ENCODE measurements around the gene CMSS1.

GRCh38 chr3:99990179-99990578 is 172.5 kb downstream of the CMSS1 start:
- TF ChIP-seq YY1 (tag by site-specific recombination; IDR thresholded peaks at IDR 0.05) (no peak), ZNF311 (tag by site-specific recombination; IDR thresholded peaks at IDR 0.05; ENCODE audit: borderline replicate concordance) (no peak), CTCF (tag by site-specific recombination; IDR thresholded peaks at IDR 0.05) (no peak), ZNF214 (tag by site-specific recombination; IDR thresholded peaks at IDR 0.05; ENCODE audit: borderline replicate concordance) (no peak), ZNF398 (tag by site-specific recombination; IDR thresholded peaks at IDR 0.05) (no peak), ZNF600 (tag by site-specific recombination; IDR thresholded peaks at IDR 0.05) (no peak), ZNF776 (tag by site-specific recombination; IDR thresholded peaks at IDR 0.05; ENCODE audit: borderline replicate concordance) (no peak)
